ENCODE results near the gene SCRT2. TPM values are rescaled to one million over a fixed set of nuclear protein-coding genes. Genes with fewer than 3 reads are reported as not detected.

Gene SCRT2
- total RNA-seq, 1 donor from 2014 or later, result not detected

DNA sequence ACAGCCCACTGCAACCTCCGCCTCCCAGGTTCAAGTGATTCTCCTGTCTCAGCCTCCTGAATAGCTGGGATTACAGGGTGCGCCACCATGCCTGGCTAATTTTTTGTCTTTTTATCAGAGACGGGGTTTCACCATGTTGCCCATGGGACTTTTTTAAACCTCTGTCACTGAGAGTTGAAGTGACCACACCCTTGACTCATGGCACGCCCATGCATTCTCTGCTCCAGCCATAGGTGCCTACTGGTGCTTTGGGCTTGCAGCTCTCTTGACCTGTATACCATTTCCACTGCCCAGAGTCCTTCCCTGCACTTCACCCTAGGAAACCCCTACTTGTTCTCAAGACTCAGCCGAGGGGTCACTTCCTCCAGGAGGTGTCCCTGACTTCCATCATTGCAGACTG lies 2.4 kb upstream of the SCRT2 start:
- no peak for DNase-seq
- TF ChIP-seq CTCF (IDR thresholded peaks at IDR 0.05; ENCODE audit: borderline replicate concordance), result no peak
- peaks cover 89% of the 10 kb centered on the region for H3K27me3 ChIP-seq (ENCODE audit: low read depth)

GRCh38 chr20:676967-677366 lies 1.4 kb upstream of the SCRT2 start:
- no peaks in the 10 kb centered on the region for H3K9me3 ChIP-seq (replicated peaks)
- H3K36me3 ChIP-seq, result no peaks in the 10 kb centered on the region
- no peak overlapping the region for H3K4me3 ChIP-seq
- intact Hi-C loops (cut with micrococcal nuclease), result no loop called here
- DNase-seq, result no peak
- peaks cover 23% of the 10 kb centered on the region for H3K4me1 ChIP-seq
- no peak for TF ChIP-seq CTCF (IDR thresholded peaks at IDR 0.05; ENCODE audit: borderline replicate concordance)
- no peak overlapping the region for H3K27ac ChIP-seq (replicated peaks)
- H3K27me3 ChIP-seq (ENCODE audit: low read depth), result peaks cover 86% of the 10 kb centered on the region

More for the DNA sequence above, 2.4 kb upstream of the SCRT2 start:
- Histone ChIP-seq H3K27ac (replicated peaks) (no peak overlapping the region), H3K36me3 (no peaks in the 10 kb centered on the region), H3K9me3 (replicated peaks) (no peaks in the 10 kb centered on the region), H3K4me3 (no peak overlapping the region), H3K4me1 (peaks cover 23% of the 10 kb centered on the region)
- intact Hi-C loops (cut with micrococcal nuclease), result no loop called here

GRCh38 chr20:676315-676937 lies 824 bp upstream of the SCRT2 start:
- no peak for TF ChIP-seq CTCF (IDR thresholded peaks at IDR 0.05; ENCODE audit: borderline replicate concordance)
- intact Hi-C loops (cut with micrococcal nuclease), result no loop called here
- Histone ChIP-seq H3K4me1 (peaks cover 23% of the 10 kb centered on the region), H3K27me3 (ENCODE audit: low read depth) (peaks cover 86% of the 10 kb centered on the region), H3K4me3 (peak overlapping the region; percentile 56), H3K27ac (replicated peaks) (no peak overlapping the region), H3K36me3 (no peaks in the 10 kb centered on the region), H3K9me3 (replicated peaks) (no peaks in the 10 kb centered on the region)
- DNase-seq, result no peak

- Histone ChIP-seq H3K27ac (replicated peaks) (no peak overlapping the region), H3K4me3 (peak overlapping the region; percentile 56), H3K9me3 (replicated peaks) (no peaks in the 10 kb centered on the region), H3K36me3 (no peaks in the 10 kb centered on the region), H3K27me3 (ENCODE audit: low read depth) (peaks cover 86% of the 10 kb centered on the region), H3K4me1 (peaks cover 28% of the 10 kb centered on the region)
- no peak for TF ChIP-seq CTCF (IDR thresholded peaks at IDR 0.05; ENCODE audit: borderline replicate concordance)
- no peak for DNase-seq
- intact Hi-C loops (cut with micrococcal nuclease), result no loop called here
Measured at GRCh38 chr20:675033-675452, 559 bp downstream of the SCRT2 start.

- no peak for DNase-seq
- H3K27me3 ChIP-seq (ENCODE audit: low read depth), result peaks cover 72% of the 10 kb centered on the region
Measured at GRCh38 chr20:673603-674001, 2.0 kb downstream of the SCRT2 start.

More at GRCh38 chr20:673603-674001, 2.0 kb downstream of the SCRT2 start:
- peaks cover 42% of the 10 kb centered on the region for H3K4me1 ChIP-seq
- H3K9me3 ChIP-seq (replicated peaks), result no peaks in the 10 kb centered on the region
- no peaks in the 10 kb centered on the region for H3K36me3 ChIP-seq
- intact Hi-C loops (cut with micrococcal nuclease), result no loop called here
- no peak for TF ChIP-seq CTCF (IDR thresholded peaks at IDR 0.05; ENCODE audit: borderline replicate concordance)
- no peak overlapping the region for H3K27ac ChIP-seq (replicated peaks)
- H3K4me3 ChIP-seq, result no peak overlapping the region

Data from left ventricle myocardium inferior (tissue), 1 donor.